ENCODE measurements around the gene NPAS3.

GRCh38 chr14:33806905-33807304, 868.2 kb downstream of the NPAS3 start:
- TF ChIP-seq CTCF (IDR thresholded peaks at IDR 0.05) (no peak), POLR2A (IDR thresholded peaks at IDR 0.05) (no peak)
